GM12891 (cell line): ENCODE measurements around the gene VTI1A.

Source experiments
- POLR2A ChIP-seq: IDR thresholded peaks from 2 replicates; pipeline ENCODE4 v1.6.1; 2011; ENCODE audit warnings: low read depth, low read length, control low read depth
- POLR2AphosphoS5 ChIP-seq: IDR thresholded peaks from 2 replicates; pipeline ENCODE4 v1.6.1; 2011; ENCODE audit warnings: low read depth, low read length, control low read depth

GRCh38 chr10:112849546-112849945 is 402.5 kb downstream of the VTI1A start:
- TF ChIP-seq POLR2A (no peak), POLR2AphosphoS5 (no peak)
